Superior temporal gyrus (tissue), 1 donor: ENCODE data around the gene SELENOF.
"Not testable (repeated sequence)": the region's sequence is repeated elsewhere in the genome, so short reads cannot be mapped to it uniquely, and the experiment has no call there.

Source experiments
- DNase-seq: peaks from one replicate; pipeline ENCODE4 v3.0.0-alpha.2; 2016; ENCODE audit errors: extremely low spot score

The SELENOF gene

DNA sequence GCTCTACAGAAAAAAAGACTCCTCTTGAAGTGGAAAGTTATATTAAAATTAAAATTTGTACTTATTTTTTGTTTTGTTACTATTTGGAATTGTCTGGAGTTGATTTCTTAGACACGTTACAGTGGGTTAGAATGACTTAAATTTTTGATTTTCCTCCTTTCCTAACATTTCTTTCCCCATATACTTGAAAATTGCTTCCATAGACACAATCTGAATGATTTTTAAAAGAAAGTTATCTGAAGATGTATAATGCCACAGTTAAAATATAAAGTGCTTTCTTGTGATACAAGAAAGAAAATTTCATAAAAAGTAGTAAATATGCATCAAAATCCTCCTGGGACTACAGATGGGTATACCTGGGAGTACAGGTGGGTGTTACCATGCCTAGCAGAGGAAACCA lies 2.8 kb upstream of the SELENOF start:
- no peak for DNase-seq

DNA sequence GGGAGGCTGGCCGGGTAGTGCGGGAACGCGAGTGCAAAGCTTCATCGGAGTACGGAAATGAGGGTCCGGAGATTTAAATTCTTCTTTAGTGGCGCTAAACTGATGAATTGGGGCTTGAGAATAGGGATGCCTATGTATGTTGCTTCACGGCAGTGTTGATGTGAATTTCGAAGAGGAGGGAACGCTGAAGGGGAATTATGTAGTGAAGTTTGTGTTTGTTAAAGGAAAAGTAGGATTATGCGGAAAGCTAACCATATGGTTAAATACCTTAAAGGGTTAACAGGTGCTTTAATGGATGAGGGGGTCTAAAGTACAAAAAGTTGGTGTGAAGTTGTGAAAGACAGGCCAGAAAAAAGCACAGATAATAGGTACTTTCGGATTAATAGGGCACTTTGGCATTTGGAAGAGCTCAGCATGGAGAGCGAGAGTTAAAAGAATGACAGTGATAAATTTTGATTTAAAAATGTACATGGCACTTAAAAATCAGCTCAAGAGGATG lies 1.9 kb upstream of the SELENOF start:
- no peak for DNase-seq

- peak; percentile 80 for DNase-seq
Observed at GRCh38 chr1:86914998-86915736, 1.2 kb upstream of the SELENOF start.

DNA sequence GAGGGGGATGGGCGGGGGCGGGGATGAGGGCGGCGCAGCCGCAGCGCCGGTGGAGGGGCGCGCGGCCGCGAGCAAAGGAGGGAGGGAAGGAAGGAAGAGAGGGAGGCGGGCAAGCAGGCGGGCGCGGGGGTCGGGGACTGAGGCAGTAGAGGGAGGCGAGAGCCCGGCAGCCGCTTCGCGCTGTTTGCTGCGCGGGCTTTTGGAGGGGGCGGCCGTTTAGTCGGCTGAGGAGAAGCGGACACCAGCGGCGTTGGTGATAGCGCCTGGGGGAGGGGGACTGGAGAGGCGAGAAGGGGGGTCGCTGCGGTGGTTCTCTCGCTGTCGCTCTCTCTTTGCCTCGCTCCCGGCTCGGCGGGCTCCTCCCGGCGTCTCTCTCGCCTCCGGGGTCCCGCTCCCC lies 673 bp upstream of the SELENOF start, which contains the start of gene HS2ST1:
Gene HS2ST1 (plus strand): TSS at position 35 of the 397 bp plus-strand sequence.
- DNase-seq: no peak

DNA sequence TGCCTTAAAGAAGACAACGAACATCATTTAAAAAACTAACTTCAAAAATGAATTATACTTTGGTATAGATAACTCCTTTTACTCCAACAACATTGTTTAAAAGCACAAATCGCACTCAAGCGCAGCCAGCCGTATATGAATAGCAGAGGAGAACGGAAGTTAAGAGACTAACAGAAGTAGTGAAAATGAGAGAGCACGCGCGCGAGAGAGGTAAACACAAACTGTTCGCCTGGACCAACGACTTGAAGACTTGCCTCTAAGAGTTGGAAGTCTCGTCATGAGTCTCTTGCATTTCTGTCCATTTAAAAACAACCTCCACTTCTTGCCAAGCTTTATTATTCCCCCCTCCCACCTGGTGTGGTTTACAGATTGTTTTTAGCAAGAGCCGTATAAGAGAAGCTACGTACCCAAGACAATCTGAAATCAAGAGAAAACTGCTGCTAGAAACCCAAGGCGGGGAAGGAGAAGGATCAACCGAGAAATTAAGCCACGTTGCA lies 479 bp downstream of the SELENOF start:
- no peak for DNase-seq

GRCh38 chr1:86912281-86912900 lies 1.5 kb downstream of the SELENOF start:
- no peak for DNase-seq

- no peak for DNase-seq
Observed at GRCh38 chr1:86906419-86906818, 7.5 kb downstream of the SELENOF start.

- no peak for DNase-seq
Observed at GRCh38 chr1:86905875-86906274, 8.1 kb downstream of the SELENOF start.

DNA sequence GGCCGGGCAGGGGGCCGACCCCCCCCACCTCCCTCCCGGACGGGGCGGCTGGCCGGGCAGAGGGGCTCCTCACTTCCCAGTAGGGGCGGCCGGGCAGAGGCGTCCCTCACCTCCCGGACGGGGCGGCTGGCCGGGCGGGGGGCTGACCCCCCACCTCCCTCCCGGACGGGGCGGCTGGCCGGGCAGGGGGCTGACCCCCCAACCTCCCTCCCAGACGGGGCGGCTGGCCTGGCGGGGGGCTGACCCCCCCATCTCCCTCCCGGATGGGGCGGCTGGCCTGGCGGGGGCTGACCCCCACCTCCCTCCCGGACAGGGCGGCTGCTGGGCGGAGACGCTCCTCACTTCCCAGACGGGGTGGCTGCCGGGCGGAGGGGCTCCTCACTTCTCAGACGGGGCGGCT lies 14.5 kb downstream of the SELENOF start:
- not testable (repeated sequence) for DNase-seq

- DNase-seq: no peak
Observed at GRCh38 chr1:86888327-86888726, 25.6 kb downstream of the SELENOF start.

- no peak for DNase-seq
Observed at GRCh38 chr1:86887479-86888162, 26.3 kb downstream of the SELENOF start.

DNA sequence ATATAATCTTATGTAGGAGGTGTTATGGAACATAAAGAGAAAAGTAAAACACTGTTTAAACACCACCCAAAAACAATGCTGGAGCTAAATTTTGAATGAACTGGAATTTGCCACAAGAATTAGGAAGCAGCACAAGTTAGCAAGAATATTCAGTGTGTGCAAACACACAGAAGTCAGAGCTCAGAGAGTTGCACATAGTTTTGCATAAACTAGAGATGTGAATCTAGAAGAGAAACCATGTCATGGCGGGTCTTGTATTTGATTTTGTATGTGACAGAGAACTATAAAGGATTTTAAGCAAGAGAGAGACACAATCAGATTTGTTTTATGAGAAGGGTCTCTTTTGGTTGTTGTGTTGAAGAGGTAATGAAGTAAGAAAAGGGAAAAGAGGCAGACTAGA lies 38.2 kb downstream of the SELENOF start:
- DNase-seq: no peak

GRCh38 chr1:86872086-86872485 lies 41.8 kb downstream of the SELENOF start:
- no peak for DNase-seq

- DNase-seq: no peak
Observed at GRCh38 chr1:86871001-86871400, 42.9 kb downstream of the SELENOF start.

DNA sequence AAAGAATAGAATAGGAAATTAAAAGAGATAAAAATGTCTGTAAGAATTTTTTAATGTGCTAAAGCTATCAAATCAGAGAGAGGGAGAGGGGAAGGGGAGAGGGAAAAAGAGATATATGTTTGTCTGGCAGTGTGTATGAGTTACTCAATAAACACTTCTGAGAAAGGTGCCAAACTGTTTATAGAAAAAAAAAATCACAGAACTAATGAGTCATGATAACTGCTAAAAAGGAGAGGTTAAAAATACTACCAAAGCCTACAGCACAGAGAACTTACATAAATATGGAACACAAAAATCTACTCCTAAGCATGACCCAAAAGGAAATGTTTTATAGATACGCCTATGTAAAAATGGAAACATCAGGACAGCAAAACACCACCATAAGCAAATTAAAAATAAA lies 45.4 kb downstream of the SELENOF start:
- peak; percentile 59 for DNase-seq

DNA sequence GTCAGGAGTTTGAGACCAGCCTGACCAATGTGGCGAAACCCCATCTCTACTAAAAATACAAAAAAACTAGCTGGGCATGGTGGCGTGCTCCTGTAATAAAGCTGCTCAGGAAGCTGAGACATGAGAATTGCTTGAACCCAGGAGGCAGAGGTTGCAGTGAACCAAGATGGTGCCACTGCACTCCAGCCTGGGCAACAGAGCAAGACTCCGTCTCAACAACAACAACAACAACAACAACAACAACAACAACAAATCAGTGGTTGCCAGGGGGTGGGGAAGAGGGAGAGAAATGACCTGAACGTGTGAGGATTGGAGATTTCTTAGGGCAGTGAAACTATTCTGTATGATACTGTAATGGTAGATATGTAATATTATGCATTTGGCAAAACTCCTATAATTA lies 46.6 kb downstream of the SELENOF start:
- DNase-seq: not testable (repeated sequence)

DNA sequence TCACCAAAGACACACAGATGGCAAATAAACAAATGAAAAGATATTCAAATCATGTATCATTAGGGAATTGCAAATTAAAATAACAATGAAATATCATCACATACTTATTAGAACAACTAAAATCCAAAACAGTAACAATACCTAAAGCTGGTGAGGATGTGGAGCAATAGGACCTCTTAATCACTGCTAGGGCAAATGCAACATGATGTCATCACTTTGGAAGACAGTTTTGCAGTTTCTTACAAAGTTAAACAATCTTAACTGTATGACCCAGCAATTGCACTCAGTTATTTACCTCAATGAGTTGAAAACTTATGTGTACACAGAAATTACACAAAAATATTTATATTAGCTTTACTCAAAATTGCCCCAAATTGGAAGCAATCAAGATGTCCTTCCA lies 47.3 kb downstream of the SELENOF start:
- DNase-seq: no peak

GRCh38 chr1:86865973-86866637 lies 47.8 kb downstream of the SELENOF start:
- DNase-seq: no peak

GRCh38 chr1:86862920-86863319 lies 51.0 kb downstream of the SELENOF start:
- no peak for DNase-seq

- DNase-seq: no peak
Observed at GRCh38 chr1:86861424-86861823, 52.5 kb downstream of the SELENOF start.

DNA sequence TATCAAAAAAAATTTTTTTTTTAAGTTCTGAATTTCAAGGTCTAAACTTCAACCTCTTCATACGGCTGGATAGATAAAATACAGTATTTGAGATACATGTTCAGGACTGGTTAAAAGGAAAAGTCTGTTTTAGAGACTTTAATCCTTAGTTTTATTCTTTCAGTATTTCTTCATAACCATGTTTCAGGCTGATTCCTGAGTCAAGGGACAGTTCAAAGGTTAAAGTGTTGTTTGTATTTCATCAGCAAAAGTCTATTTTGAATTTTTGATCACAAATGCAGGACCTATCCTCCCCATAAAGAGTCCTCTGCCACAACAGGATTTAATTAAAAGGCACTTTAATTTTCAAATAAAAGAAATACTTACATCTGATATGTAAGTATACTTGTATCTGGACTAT lies 53.5 kb downstream of the SELENOF start:
- DNase-seq: no peak

DNA sequence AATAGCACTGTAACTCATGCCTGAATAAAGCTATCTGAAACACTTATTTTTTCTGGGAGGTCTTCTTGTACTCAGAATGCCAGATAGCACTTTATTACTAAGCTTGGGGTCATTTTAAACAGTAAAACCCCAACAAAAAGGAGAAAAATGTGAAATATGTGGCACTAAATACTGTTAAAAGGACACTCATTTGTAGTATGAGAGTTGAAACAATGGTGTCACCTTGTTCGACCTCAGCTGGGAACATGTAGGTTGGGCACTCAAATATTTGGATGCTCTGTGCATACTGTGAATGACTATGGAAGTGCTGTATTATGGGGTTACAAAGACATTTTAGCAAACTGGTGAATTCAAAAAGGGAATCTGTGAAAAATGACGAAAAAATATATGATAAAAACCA lies 53.9 kb downstream of the SELENOF start:
- DNase-seq: no peak
